GM19328 (cell line): ENCODE results near the gene GOLGA8O.
"Not testable (repeated sequence)": the region's sequence is repeated elsewhere in the genome, so short reads cannot be mapped to it uniquely, and the experiment has no call there.

Source experiments
- ATAC-seq: cut with Tn5 transposase; IDR thresholded peaks from one replicate; pipeline ENCODE4 v1.9.1; 2021; ENCODE audit warnings: mild to moderate bottlenecking, moderate library complexity; ENCODE audit not compliant: unreplicated experiment

GOLGA8O gene, protein sequence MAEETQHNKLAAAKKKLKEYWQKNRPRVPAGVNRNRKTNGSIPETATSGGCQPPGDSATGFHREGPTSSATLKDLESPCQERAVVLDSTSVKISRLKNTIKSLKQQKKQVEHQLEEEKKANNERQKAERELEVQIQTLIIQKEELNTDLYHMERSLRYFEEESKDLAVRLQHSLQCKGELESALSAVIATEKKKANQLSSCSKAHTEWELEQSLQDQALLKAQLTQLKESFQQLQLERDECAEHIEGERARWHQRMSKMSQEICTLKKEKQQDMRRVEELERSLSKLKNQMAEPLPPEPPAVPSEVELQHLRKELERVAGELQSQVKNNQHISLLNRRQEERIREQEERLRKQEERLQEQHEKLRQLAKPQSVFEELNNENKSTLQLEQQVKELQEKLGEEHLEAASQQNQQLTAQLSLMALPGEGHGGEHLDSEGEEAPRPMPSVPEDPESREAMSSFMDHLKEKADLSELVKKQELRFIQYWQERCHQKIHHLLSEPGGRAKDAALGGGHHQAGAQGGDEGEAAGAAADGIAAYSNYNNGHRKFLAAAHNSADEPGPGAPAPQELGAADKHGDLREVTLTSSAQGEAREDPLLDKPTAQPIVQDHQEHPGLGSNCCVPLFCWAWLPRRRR

DNA sequence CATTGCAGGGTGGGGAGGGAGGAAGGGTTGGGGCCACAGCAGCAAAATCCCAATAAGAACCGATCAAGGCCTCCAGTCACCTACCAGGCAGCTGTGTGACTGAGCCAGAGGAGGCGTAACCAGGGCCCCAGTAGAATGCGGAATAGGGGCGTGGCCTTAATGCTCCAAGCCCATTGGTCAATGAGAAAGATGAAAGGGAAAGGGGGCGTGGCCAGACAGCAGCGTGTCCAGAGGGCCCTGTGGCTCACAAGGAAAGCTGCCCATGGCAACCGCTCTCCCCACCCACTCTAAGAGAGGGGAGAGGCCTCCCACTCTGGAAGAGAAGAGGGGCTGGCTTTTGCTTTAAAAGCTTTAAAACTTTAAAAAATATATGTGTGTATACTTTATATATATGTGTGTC lies at the start of gene GOLGA8O:
Gene GOLGA8O, minus strand, starts transcription at position 101 of the 400 bp plus-strand sequence. Its CDS starts 98 bp downstream, at position 3.
- ATAC-seq: not testable (repeated sequence)

- not testable (repeated sequence) for ATAC-seq
Observed at GRCh38 chr15:32504152-32504811, 48.8 kb upstream of the GOLGA8O start.

GRCh38 chr15:32502946-32503345 lies 47.5 kb upstream of the GOLGA8O start:
- ATAC-seq: not testable (repeated sequence)

- not testable (repeated sequence) for ATAC-seq
Observed at GRCh38 chr15:32492768-32493167, 37.3 kb upstream of the GOLGA8O start.

DNA sequence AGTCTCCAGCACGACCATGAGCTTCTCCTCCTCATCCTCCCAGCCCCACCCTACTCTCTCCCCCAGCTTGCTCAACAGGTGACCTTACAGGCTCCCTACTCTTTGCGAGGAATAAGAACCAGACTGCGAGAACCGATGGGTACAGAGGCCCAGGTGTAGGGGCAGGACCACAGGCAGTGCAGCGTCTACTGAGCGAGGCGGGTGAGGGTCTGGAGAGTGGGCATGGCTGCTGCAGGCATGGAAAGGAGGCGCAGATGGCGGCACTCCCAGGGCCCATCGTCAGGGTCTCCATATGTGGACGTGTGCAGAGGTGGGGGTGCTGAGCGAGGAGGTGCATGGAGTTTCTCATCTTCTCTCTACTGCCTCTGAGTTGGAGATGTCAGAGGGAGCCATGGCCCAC lies 31.0 kb upstream of the GOLGA8O start:
- ATAC-seq: not testable (repeated sequence)

DNA sequence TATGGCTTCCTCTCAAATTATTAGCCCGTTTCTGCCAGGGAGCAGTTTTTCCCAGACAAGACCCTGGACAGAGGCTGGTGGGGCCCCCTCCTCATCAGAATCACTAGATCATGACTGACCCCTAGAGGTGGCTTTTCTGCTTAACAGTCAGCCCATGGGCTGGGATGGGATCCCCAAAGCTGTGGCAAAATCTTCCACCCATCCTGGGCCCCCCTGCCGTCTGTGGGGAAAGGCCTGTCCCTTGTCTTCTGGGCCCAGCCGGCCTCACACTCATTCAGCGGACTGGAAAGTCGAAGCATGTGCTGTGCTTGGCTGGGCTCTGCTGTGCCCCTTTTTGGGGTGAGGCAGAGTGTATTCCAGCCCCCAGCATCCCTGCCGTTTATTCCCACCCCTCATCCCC lies 27.9 kb upstream of the GOLGA8O start:
- not testable (repeated sequence) for ATAC-seq

DNA sequence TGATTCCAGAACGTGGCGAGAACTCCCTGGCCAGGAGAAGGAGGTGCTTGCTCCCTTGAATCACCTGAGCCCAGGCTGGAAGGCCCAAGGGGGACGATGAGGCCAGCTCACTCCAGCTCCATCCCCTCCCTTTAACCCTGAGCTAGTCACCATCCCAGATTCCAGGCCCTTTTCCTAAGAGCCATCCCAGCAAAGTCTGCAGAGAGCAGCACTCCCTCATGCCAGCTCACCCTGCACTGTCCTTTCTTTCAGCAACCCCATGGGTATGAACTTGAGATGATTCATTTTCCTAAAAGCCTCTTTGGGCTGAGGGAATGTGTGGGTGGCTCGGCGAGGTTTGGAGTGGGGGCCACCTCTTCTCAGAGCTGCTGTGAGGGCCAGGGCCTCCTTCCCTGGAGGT lies 26.2 kb upstream of the GOLGA8O start:
- not testable (repeated sequence) for ATAC-seq

GRCh38 chr15:32468076-32468475 lies 12.6 kb upstream of the GOLGA8O start:
- ATAC-seq: not testable (repeated sequence)

DNA sequence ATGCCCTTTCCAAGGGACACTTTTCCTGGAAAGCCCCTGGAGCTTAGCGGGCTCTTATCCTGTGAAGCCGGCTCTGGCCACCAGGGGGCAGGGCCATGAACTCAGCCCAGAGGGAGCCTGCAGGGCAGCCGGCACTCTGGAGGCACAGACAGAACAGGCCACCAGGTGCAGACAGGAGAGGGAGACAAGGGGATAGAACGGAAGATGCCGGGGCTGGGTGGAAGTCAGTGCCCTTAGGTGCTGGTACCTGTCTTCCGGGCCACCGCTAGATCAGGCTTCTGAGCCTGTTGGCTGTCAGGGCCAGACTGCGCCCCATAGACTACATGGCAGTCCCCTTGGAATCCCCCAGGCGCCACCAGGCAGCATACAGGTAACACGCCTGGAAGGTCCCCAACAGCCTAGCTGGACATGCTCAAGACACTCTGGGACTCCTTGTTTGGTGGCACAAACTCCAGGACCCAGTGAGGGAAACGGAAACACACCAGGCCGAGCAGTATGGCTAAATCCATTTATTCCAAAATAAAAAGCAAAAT lies 14.9 kb downstream of the GOLGA8O start:
- not testable (repeated sequence) for ATAC-seq

DNA sequence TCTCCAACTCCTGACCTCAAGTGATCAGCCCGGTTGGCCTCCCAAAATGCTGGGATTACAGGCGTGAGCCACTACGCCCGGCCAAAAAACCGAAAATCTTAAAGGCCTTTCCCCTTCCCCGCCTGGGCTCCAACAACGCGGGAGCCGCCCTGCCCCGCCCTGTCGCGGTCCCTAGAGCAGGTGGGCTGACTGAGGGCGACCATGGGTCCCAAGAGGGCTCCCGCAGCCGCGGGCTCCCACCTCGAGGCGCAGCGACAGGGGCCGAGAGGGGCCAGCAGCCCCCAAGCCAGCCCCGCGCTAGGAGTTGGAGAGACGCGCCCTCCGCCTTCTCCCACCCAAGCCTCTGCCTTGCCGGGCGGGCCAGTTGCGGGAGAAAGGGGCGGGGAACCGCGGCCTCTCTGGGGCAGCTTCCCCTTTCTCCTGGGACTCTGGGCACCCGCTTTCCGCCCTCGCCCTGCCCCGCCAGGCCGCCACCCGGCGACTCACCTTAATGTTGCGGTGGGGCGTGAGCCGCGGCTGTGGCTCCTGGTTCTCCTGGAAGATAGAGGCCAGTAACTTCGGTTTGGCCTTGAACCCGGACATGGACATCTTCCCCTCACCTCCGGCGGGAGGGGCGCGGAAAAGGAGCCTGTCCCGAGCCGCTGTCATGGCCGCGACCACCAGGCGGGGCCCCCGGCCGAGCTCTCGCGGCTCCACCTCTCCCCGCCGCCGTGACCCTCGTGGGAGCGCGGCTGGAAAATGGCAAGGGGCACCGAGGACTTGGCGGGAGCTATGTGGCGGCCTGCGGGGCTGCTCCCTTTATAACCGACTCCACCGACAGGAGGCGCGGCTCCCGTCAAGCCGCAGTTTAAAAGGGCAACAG lies 21.1 kb downstream of the GOLGA8O start:
- not testable (repeated sequence) for ATAC-seq

DNA sequence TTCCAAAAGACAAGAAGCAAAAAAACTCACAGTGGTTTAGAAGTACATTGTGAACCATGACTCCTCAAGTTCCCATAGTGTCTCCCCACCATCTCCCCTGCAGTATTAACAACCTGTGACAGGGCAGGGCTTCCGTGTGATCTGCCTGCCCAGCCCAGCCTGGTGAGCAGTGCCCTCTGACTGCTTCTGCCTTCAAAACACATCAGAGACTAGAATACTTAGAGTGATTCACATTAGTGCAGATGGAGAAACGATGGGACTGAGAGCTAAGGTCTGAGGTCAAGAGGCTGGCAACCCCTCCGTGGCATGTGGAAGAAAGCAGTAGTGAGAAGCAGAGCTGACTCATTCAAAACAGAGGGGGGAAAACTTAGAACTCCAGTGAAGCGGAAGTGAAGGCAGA lies 27.8 kb downstream of the GOLGA8O start:
- ATAC-seq: not testable (repeated sequence)

GRCh38 chr15:32426511-32426910 lies 28.9 kb downstream of the GOLGA8O start:
- ATAC-seq: not testable (repeated sequence)

DNA sequence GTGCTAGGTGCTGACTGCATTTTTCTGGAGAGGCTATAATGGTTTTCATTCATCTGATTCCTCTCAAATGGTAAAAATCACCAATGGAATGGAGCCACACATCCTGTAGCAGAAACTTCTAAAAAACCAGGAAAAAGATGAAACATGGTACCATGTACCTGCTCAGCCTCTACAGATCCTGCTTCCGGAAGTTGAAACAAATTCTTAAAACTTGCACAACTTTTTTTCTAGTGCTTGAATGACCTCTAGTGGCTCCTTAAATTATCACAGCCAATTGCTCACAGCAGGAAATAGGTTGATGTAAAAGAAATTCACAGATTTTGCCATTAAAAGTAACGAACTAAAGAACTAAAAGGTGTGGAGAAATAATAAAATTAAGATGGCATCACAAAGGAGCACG lies 47.5 kb downstream of the GOLGA8O start:
- not testable (repeated sequence) for ATAC-seq

DNA sequence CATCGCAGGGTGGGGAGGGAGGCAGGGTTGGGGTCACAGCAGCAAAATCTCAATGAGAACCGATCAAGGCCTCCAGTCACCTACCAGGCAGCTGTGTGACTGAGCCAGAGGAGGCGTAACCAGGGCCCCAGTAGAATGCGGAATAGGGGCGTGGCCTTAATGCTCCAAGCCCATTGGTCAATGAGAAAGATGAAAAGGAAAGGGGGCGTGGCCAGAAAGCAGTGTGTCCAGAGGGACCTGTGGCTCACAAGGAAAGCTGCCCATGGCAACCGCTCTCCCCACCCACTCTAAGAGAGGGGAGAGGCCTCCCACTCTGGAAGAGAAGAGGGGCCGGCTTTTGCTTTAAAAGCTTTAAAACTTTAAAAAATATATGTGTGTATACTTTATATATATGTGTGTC lies 52.2 kb downstream of the GOLGA8O start, which contains the start of gene GOLGA8K:
Gene GOLGA8K, minus strand, starts transcription at position 101 of the 400 bp plus-strand sequence. Its CDS starts 98 bp downstream, at position 3.
- ATAC-seq: not testable (repeated sequence)

GRCh38 chr15:32396522-32396921 lies 58.9 kb downstream of the GOLGA8O start:
- not testable (repeated sequence) for ATAC-seq
